ENCODE measurements around the gene PTBP3. TPM values are rescaled to one million over a fixed set of nuclear protein-coding genes. Genes with fewer than 3 reads are reported as not detected.

The PTBP3 gene
- total and polyA plus RNA-seq, 2 experiments from 2014 or later = 14.7 to 26.5 TPM

DNA sequence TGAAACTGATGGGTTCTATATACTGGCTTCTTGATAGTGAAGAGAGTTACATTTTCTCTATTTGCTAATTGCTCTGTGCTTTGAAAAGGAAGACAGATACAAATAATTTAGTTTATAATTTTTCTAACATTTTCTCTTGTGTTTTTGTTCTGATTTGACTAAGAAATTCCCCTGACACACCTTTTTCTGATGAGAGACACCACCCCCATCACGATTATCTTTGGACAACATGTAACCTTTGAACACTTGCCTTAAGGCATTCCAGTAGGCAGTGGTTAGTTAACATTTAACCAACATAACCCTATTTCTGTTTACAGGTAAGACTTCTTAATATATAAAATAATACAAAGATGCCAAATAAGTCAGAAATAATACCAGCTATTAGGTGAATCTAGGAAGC is 4.1 kb upstream of the PTBP3 start:
- Histone ChIP-seq H3K4me3 (no peak overlapping the region), H3K9me3 (ENCODE audit: low read depth) (no peaks in the 10 kb centered on the region), H3F3A (ENCODE audit: insufficient read depth) (peaks cover 45% of the 10 kb centered on the region), H4K20me1 (ENCODE audit: insufficient read depth) (no peaks in the 10 kb centered on the region), H2AFZ (no peak overlapping the region), H3K4me2 (ENCODE audit: unreplicated experiment) (no peak overlapping the region), H3K79me2 (ENCODE audit: insufficient read depth) (peaks cover 2% of the 10 kb centered on the region), H3K9ac (no peak overlapping the region), H3K27me3 (replicated peaks; ENCODE audit: insufficient read depth) (no peaks in the 10 kb centered on the region), H3K36me3 (ENCODE audit: low read depth) (no peaks in the 10 kb centered on the region), H3K27ac (no peak overlapping the region), H3K9me2 (ENCODE audit: insufficient read depth) (no peaks in the 10 kb centered on the region), H3K4me1 (ENCODE audit: insufficient read depth) (peaks cover 34% of the 10 kb centered on the region)
- 96 to 100% methylated on average over 1 of the region's 1 CpG for WGBS, 2 experiments (ENCODE audit: low coverage in 1 of 2, low lambda C conversion rate in 2 of 2, missing lambda C conversion rate in 2 of 2)
- TF ChIP-seq EZH2phosphoT487 (IDR thresholded peaks at IDR 0.05; ENCODE audit: insufficient read depth, low read depth) = no peak
- no peak for TF ChIP-seq EZH2 (IDR thresholded peaks at IDR 0.05; ENCODE audit: insufficient read depth, poor library complexity, severe bottlenecking)
- no peak for DNase-seq
- in situ Hi-C loops (cut with MboI) = no loop called here

DNA sequence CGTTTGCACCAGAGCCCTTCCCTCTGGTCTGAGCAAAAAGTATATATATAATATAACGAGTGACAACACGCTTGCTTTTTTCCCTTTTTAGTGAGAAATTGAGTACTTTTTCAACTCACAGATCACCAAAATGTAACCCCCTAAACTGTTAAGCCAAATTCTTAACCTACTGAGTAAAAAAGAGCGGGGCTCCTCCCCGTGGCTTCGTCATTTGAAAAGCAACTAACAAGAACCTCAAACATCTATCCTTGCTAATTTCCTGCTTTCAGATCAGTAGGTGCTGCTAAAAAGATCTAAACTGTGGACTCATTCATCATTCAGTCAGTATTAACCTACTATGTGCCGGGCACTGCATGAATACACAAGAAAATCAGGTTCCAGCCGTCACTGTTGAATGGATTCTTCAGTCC is 1.0 kb upstream of the PTBP3 start:
- in situ Hi-C loops (cut with MboI) = no loop called here
- peak overlapping the region; percentile 95 for H2AFZ ChIP-seq
- no peaks in the 10 kb centered on the region for H3K36me3 ChIP-seq (ENCODE audit: low read depth)
- no peaks in the 10 kb centered on the region for H4K20me1 ChIP-seq (ENCODE audit: insufficient read depth)
- no peaks in the 10 kb centered on the region for H3K27me3 ChIP-seq (replicated peaks; ENCODE audit: insufficient read depth)
- peaks cover 33% of the 10 kb centered on the region for H3K79me2 ChIP-seq (ENCODE audit: insufficient read depth)
- H3K4me3 ChIP-seq = peak overlapping the region; percentile 81
- TF ChIP-seq EZH2phosphoT487 (IDR thresholded peaks at IDR 0.05; ENCODE audit: insufficient read depth, low read depth) (no peak), EZH2 (IDR thresholded peaks at IDR 0.05; ENCODE audit: insufficient read depth, poor library complexity, severe bottlenecking) (no peak)
- peak; percentile 62 for DNase-seq
- H3K4me2 ChIP-seq (ENCODE audit: unreplicated experiment) = peak overlapping the region; percentile 99
- peak overlapping the region; percentile 88 for H3K9ac ChIP-seq
- 17 to 26% methylated on average over 8 of the region's 8 CpGs for WGBS, 2 experiments (ENCODE audit: low coverage in 1 of 2, low lambda C conversion rate in 2 of 2, missing lambda C conversion rate in 2 of 2)
- no peaks in the 10 kb centered on the region for H3K9me2 ChIP-seq (ENCODE audit: insufficient read depth)
- H3K27ac ChIP-seq = peak overlapping the region; percentile 83
- no peaks in the 10 kb centered on the region for H3K9me3 ChIP-seq (ENCODE audit: low read depth)
- H3F3A ChIP-seq (ENCODE audit: insufficient read depth) = peaks cover 45% of the 10 kb centered on the region
- peaks cover 39% of the 10 kb centered on the region for H3K4me1 ChIP-seq (ENCODE audit: insufficient read depth)

DNA sequence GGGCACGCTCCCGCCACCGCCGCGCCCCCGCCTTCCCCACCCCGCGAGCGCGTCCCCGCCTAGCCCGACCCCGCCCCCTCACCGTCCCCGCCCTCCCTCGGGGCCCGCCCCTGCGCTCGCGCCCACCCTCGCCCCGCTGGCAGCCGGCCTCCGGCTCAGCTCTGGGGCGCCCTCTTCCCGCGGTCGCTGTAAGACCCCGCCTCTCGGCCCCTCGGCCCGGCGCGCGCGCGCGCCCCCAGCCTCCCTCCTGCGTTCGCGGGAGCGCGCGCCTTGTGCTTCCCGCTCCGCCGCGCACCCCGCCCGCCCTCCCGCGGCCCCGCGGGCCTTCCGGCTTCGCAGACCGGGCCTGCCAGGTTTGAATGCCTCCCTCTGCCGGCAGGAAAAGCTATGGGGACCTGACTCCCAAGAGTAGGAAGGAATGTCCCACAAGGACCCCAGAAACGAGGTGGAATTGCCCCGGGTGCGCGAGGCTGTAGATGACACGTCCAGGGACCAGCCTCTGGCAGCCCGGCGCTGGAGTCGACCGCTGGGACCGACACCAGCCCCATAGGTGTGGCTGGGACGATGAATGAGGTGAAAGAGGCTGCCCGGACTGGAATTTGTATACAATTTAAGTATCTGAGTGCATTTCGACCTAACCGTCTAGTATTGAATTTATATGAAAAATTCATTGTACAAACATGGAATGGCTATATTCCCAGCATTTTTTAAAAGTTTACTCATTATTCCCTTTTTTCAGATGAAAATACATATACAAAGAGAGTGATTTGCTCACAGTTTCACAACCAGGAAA is 416 bp upstream of the PTBP3 start:
- WGBS, 2 experiments (ENCODE audit: low coverage in 1 of 2, low lambda C conversion rate in 2 of 2, missing lambda C conversion rate in 2 of 2) = 1% methylated on average over 23 to 43 of the region's 72 CpGs
- Histone ChIP-seq H3K9me2 (ENCODE audit: insufficient read depth) (no peaks in the 10 kb centered on the region), H3F3A (ENCODE audit: insufficient read depth) (peaks cover 39% of the 10 kb centered on the region), H3K4me1 (ENCODE audit: insufficient read depth) (peaks cover 35% of the 10 kb centered on the region), H3K9ac (peak overlapping the region; percentile 90), H4K20me1 (ENCODE audit: insufficient read depth) (no peaks in the 10 kb centered on the region), H3K4me2 (ENCODE audit: unreplicated experiment) (peak overlapping the region; percentile 99), H3K9me3 (ENCODE audit: low read depth) (no peaks in the 10 kb centered on the region), H3K27ac (peak overlapping the region; percentile 83), H3K27me3 (replicated peaks; ENCODE audit: insufficient read depth) (no peaks in the 10 kb centered on the region), H2AFZ (peak overlapping the region; percentile 95), H3K79me2 (ENCODE audit: insufficient read depth) (peaks cover 40% of the 10 kb centered on the region), H3K36me3 (ENCODE audit: low read depth) (no peaks in the 10 kb centered on the region), H3K4me3 (peak overlapping the region; percentile 97)
- TF ChIP-seq EZH2phosphoT487 (IDR thresholded peaks at IDR 0.05; ENCODE audit: insufficient read depth, low read depth) = no peak
- TF ChIP-seq EZH2 (IDR thresholded peaks at IDR 0.05; ENCODE audit: insufficient read depth, poor library complexity, severe bottlenecking) = no peak
- in situ Hi-C loops (cut with MboI) = no loop called here
- peak; percentile 99 for DNase-seq

DNA sequence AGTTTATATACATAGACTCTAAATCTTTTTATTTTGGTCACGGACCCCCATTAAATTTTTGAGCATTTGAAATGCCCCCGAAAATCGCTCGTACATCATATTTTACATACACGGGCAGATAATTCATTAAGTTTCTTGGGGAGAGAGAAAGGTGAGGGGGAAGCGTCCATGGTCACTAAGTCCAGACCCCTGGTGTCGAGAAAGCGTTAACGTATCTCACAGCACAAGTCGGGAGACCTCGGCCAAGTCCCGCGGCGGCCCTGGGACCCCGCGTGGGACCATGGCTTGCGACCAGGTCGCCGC is 794 bp downstream of the PTBP3 start:
- Histone ChIP-seq H3K27me3 (replicated peaks; ENCODE audit: insufficient read depth) (no peaks in the 10 kb centered on the region), H4K20me1 (ENCODE audit: insufficient read depth) (peaks cover 3% of the 10 kb centered on the region; the same call in 1 of the 2 replicates), H3K27ac (peak overlapping the region; percentile 83), H3K4me3 (peak overlapping the region; percentile 97), H3K4me1 (ENCODE audit: insufficient read depth) (peaks cover 31% of the 10 kb centered on the region), H3K9me2 (ENCODE audit: insufficient read depth) (no peaks in the 10 kb centered on the region), H3F3A (ENCODE audit: insufficient read depth) (peaks cover 27% of the 10 kb centered on the region), H2AFZ (peak overlapping the region; percentile 61), H3K9ac (peak overlapping the region; percentile 90), H3K4me2 (ENCODE audit: unreplicated experiment) (peak overlapping the region; percentile 83), H3K36me3 (ENCODE audit: low read depth) (no peaks in the 10 kb centered on the region), H3K9me3 (ENCODE audit: low read depth) (no peaks in the 10 kb centered on the region), H3K79me2 (ENCODE audit: insufficient read depth) (peaks cover 52% of the 10 kb centered on the region)
- 1 to 2% methylated on average over 11 to 19 of the region's 19 CpGs for WGBS, 2 experiments (ENCODE audit: low coverage in 1 of 2, low lambda C conversion rate in 2 of 2, missing lambda C conversion rate in 2 of 2)
- DNase-seq = no peak
- TF ChIP-seq EZH2phosphoT487 (IDR thresholded peaks at IDR 0.05; ENCODE audit: insufficient read depth, low read depth) (no peak), EZH2 (IDR thresholded peaks at IDR 0.05; ENCODE audit: insufficient read depth, poor library complexity, severe bottlenecking) (no peak)
- in situ Hi-C loops (cut with MboI) = no loop called here
